GM18858 (cell line): ENCODE data around the gene SLC9A4.

Source experiments
- ATAC-seq: cut with Tn5 transposase; IDR thresholded peaks from one replicate; pipeline ENCODE4 v1.9.1; 2021; ENCODE audit not compliant: unreplicated experiment

SLC9A4 gene

DNA sequence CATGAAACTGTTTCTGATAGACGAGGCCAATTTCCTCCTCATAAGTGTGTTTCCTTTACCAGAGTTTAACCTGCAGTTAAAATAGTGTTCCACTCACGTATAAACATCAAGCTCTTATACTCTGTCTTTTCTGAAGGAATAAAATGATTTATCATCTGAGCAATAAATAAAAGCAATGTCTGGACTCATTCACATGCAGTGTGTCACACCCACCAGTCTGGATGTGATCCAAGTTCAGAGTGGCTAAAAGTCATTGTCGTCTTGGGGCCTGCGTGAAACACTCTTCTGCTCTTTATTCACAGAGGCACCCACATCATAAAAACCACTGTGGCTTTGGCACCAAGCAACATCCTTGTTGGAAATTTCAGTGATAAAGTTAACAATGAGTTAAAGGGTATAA lies 19.5 kb upstream of the SLC9A4 start:
- ATAC-seq = no peak

DNA sequence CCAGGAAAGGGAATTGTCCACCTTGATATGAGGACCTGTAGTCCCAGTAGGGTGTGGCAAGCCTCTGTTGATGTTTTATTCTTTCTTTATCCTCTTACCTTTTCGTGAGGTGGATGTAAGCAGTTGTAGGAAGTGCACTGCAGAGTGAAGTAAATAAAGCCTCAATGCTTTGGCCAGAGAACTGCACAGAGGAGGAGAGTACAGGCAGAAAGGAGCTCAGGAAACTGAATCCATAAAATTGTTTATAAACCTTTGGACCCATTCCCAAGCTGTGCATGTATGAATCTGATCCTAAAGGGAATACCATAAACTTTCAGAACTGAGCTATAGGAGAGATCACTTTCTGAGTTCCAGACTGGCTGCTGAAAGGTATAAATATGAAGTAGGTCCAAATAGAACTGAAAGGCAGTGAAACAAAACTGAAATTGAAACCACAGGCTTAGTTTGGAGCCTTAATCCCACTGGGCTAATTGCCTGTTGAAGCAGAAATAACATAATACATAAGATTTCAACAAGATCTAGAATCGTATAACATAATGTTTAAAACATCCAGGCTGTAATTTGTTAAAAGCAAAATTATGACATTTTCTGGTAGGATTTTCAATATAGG lies 17.9 kb upstream of the SLC9A4 start:
- ATAC-seq = no peak

GRCh38 chr2:102460467-102460866 lies 12.6 kb upstream of the SLC9A4 start:
- no peak for ATAC-seq

- no peak for ATAC-seq
Measured at GRCh38 chr2:102461188-102461587, 11.8 kb upstream of the SLC9A4 start.

- no peak for ATAC-seq
Measured at GRCh38 chr2:102463160-102463559, 9.9 kb upstream of the SLC9A4 start.

DNA sequence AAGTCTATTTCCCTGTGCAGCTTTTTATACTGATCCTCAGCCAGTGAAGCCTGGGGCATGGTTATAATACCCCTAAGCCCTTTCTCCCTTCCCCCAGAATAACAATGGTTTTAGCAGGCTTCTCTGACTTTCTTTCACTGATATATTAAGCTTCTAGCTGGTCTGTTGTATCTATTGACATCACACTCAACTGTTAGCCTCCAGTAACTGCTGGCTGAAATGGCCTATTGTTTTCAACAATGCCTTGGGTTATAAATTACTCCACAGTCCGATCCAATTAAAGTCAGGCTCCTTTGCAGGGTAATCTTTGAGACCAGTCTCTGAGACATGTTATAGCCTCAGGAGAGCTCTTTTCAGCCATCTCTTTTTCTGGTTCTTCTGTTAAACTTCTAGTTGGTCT lies 2.9 kb upstream of the SLC9A4 start:
- no peak for ATAC-seq

DNA sequence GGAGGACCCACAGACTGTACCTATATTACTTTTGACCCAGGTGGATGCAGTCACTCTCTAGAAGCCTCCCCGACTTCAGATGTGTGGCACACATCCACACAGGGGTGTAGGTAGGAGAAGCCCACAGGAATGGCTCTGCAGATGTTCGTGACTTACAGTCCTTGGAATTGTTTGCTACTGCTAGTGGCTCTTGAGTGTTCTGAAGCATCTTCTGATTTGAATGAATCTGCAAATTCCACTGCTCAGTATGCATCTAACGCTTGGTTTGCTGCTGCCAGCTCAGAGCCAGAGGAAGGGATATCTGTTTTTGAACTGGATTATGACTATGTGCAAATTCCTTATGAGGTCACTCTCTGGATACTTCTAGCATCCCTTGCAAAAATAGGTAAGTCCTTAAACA lies 605 bp downstream of the SLC9A4 start:
- no peak for ATAC-seq

GRCh38 chr2:102474785-102475184 lies 1.8 kb downstream of the SLC9A4 start:
- ATAC-seq = no peak

- ATAC-seq = no peak
Measured at GRCh38 chr2:102478686-102479470, 5.9 kb downstream of the SLC9A4 start.

DNA sequence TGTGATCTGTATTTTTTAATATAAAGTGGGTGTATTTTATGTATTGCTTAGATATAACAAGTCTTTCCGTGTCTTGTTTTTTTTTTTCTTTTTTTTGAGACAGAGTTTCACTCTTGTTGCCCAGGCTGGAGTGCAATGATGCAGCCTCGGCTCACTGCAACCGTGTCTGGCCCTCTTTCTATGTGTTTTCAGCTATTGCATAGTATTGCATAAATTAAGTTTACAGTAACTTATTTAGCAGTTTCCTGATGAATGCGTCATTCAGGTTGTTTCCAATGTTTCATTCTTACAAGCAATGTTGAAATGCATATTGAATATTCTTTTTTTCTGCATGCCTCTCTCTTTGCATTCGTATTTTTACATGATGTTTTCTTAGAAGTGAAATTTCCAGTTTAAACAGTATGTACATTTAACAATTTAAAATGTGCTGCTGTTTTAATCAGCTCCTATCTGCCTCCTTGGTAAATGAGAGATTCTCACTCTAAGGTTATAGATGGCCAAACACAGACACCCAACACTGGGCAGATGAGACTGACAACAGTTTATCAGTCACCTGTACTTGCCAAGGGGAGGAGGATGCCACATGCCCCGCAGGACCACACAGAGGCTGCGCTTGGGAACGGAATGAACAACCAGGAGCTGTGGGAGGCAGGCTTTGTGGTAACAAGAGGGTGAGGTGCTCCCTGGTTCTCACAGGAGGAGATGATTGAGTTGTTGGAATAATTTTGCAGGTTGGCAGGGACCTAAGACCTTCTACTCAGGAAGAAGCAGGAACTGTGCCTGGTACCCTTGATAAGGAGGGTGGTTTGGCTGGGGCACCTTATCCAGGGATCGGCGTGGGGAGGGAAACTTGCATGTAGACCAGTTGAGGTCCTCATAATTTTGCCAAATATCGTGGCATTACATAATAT lies 7.5 kb downstream of the SLC9A4 start:
- ATAC-seq = no peak

GRCh38 chr2:102481931-102482330 lies 8.9 kb downstream of the SLC9A4 start:
- ATAC-seq = no peak

DNA sequence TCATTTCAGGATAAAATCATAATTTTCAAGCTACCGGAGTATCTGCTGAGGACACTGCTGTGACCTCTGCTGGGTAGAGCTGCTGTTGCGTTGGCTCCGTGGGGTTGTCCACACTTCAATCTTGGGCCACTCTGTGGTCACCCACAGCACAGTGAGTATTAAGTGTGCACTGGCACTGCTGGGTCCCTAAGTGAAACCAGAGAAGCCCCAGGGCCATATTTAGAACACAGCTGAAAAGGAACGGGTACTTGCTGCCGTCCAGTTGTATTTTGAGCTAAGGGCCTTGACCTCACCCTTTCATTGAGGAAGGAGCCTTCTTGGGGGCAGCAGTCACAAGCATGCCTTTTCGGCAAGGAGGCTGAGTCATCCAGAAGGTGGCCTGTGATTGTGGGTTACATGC lies 10.1 kb downstream of the SLC9A4 start:
- no peak for ATAC-seq

GRCh38 chr2:102484310-102485061 lies 11.5 kb downstream of the SLC9A4 start:
- no peak for ATAC-seq

DNA sequence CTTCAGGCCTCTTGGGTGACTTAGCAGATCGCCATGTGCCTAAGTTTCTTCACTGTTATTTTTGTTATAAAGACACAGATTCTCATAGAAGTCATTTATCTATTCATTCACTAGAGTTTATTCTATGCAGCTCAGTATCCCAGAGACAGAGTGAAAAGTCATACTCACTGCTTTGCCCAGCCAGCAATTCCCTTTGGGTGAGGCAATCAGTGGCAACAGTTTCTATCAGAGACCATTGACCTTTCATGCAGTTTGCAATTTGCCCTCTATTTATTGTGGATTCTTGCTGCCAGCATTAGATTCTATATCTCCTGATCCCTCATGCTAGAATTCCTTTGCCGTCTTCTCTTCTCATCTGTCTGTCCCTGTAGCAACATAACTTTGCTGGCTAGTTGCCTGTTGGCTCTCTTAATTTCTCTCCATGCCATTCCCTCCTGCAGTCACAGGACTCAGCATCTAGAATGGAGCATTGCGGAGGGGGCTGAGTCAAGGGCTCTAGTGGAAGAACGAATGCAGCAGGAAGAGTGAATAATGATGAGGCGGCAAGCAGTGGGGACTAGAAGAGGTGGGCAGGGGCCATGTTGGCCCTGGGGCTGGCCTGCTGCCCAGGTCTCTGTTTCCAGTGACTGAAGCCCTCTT lies 12.2 kb downstream of the SLC9A4 start:
- no peak for ATAC-seq

DNA sequence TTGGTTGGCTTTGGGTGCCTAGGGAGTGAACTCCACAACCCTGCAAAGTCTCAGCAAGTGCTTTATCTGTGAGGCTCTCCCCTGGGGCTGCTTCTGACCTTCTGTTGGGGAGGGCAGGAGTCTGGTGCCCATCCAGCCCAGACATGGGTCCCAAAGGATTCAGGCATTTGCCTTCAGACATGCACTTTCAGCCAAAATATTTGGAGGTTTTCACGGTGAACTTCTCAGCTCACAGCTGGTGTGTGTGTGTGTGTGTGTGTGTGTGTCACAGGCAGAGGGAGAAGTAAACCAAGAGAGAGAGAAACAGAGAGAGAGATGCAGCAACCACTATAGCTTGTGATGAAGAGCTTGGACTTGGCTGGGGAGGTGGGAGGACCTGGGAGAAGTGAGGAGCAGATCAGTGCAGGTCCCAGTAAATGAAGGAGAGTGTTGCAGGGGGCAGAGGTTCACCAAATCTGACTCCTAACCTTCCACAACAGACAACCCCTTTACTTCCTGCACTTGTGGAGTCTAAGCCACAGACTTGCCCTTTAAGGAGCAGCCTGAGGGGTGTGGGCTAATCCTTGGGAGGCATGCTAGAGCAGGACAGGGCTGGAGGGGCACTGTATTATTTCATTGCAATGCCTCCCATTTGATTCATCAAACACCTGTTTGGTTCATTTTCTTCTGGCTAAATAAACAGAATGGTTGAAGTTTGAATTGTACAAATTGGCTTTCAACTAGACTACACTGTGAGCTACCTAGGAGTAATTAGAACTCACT lies 14.1 kb downstream of the SLC9A4 start:
- ATAC-seq = no peak

- no peak for ATAC-seq
Measured at GRCh38 chr2:102487761-102488462, 14.9 kb downstream of the SLC9A4 start.

DNA sequence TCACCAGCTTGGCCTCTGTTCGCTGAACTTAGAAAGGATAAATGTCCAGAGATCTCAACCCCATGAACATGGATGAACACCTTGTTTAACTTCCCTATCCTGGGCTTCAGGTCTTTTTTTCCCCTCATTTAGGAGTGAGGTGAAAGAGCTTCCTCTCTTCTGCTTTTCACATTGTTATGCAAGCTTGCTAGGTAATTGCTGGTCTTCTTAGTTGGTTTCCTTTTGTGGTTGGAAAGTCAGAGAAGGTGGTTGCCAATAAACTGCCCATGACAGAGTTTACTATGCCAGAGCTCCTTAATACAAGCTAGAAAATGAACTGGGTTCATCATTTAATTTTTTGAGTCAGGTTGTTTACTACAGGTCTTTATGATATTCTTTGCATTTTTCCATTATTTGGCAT lies 16.6 kb downstream of the SLC9A4 start:
- ATAC-seq = no peak

- no peak for ATAC-seq
Measured at GRCh38 chr2:102492006-102492405, 19.0 kb downstream of the SLC9A4 start.

DNA sequence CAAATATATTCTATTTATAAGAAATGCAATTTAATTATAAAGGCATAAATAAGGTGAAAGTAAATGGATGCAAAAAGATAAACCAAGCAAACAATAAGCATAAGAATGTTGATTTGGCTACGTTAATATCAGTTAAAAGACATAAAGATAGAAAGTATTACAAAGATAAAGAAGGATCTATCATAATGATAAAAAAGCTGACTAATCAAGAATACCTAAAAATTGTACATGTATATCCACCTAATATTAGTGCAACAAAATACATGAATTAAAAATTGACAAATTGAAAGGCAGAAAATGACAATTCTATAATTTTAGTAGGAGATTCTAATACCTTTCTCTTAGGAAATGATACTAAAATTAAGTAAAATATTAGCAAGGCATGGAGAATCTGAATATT lies 21.5 kb downstream of the SLC9A4 start:
- no peak for ATAC-seq
